HG02884 (cell line): ENCODE measurements around the gene BTNL3.
"Not testable (repeated sequence)": the region's sequence is repeated elsewhere in the genome, so short reads cannot be mapped to it uniquely, and the experiment has no call there.

Source experiments
- ATAC-seq: cut with Tn5 transposase; IDR thresholded peaks from one replicate; pipeline ENCODE4 v1.9.1; 2021; ENCODE audit warnings: mild to moderate bottlenecking, moderate library complexity; ENCODE audit not compliant: unreplicated experiment

Gene BTNL3

GRCh38 chr5:180988592-180988991, at the start of gene BTNL3:
Gene BTNL3 (plus strand): TSS chr5:180988846. CDS start chr5:180989029, 183 bp downstream.
- ATAC-seq: no peak

GRCh38 chr5:180950291-180950949, 38.2 kb upstream of the BTNL3 start:
- no peak for ATAC-seq

GRCh38 chr5:180959661-180960060, 29.0 kb upstream of the BTNL3 start:
- ATAC-seq: no peak

GRCh38 chr5:180960209-180960608, 28.4 kb upstream of the BTNL3 start:
- ATAC-seq: no peak

- ATAC-seq: no peak
Measured at GRCh38 chr5:180969406-180969805, 19.2 kb upstream of the BTNL3 start.

GRCh38 chr5:180970336-180970735, 18.3 kb upstream of the BTNL3 start:
- no peak for ATAC-seq

- no peak for ATAC-seq
Measured at GRCh38 chr5:180970875-180971274, 17.8 kb upstream of the BTNL3 start.

- ATAC-seq: no peak
Measured at GRCh38 chr5:180974612-180975315, 13.9 kb upstream of the BTNL3 start.

GRCh38 chr5:180975338-180975737, 13.3 kb upstream of the BTNL3 start:
- peak; percentile 93 for ATAC-seq

- ATAC-seq: no peak
Measured at GRCh38 chr5:180976518-180976917, 12.1 kb upstream of the BTNL3 start.

- ATAC-seq: no peak
Measured at GRCh38 chr5:180977852-180978251, 10.8 kb upstream of the BTNL3 start.

- no peak for ATAC-seq
Measured at GRCh38 chr5:180982008-180982741, 6.5 kb upstream of the BTNL3 start.

- no peak for ATAC-seq
Measured at GRCh38 chr5:180988016-180988415, 630 bp upstream of the BTNL3 start.

GRCh38 chr5:180990086-180990881, 1.6 kb downstream of the BTNL3 start:
- ATAC-seq: no peak

- no peak for ATAC-seq
Measured at GRCh38 chr5:180990882-180991242, 2.2 kb downstream of the BTNL3 start.

- ATAC-seq: no peak
Measured at GRCh38 chr5:181001947-181002346, 13.3 kb downstream of the BTNL3 start.

- no peak for ATAC-seq
Measured at GRCh38 chr5:181005791-181006190, 17.1 kb downstream of the BTNL3 start.

- ATAC-seq: no peak
Measured at GRCh38 chr5:181008136-181008535, 19.5 kb downstream of the BTNL3 start.

- ATAC-seq: not testable (repeated sequence)
Measured at GRCh38 chr5:181010018-181010417, 21.4 kb downstream of the BTNL3 start.

GRCh38 chr5:181014654-181015053, 26.0 kb downstream of the BTNL3 start:
- ATAC-seq: not testable (repeated sequence)

- not testable (repeated sequence) for ATAC-seq
Measured at GRCh38 chr5:181017448-181017847, 28.8 kb downstream of the BTNL3 start.
